Measurements from ENCODE around the gene NTRK3. TPM values are rescaled to one million over a fixed set of nuclear protein-coding genes. Genes with fewer than 3 reads are reported as not detected.

Gene NTRK3
- total RNA-seq, 1 donor from 2014 or later: 3.5 TPM

GRCh38 chr15:88019656-88020055 lies 236.9 kb downstream of the NTRK3 start:
- TF ChIP-seq CTCF (IDR thresholded peaks at IDR 0.05): no peak
- intact Hi-C loops (cut with DNase I): no loop called here
- Histone ChIP-seq H3K36me3 (no peaks in the 10 kb centered on the region), H3K9me3 (no peaks in the 10 kb centered on the region), H3K27me3 (ENCODE audit: low read depth) (no peaks in the 10 kb centered on the region), H3K27ac (no peak overlapping the region), H3K4me3 (no peak overlapping the region), H3K4me1 (no peaks in the 10 kb centered on the region)
- ATAC-seq (no peak), DNase-seq (no peak)

DNA sequence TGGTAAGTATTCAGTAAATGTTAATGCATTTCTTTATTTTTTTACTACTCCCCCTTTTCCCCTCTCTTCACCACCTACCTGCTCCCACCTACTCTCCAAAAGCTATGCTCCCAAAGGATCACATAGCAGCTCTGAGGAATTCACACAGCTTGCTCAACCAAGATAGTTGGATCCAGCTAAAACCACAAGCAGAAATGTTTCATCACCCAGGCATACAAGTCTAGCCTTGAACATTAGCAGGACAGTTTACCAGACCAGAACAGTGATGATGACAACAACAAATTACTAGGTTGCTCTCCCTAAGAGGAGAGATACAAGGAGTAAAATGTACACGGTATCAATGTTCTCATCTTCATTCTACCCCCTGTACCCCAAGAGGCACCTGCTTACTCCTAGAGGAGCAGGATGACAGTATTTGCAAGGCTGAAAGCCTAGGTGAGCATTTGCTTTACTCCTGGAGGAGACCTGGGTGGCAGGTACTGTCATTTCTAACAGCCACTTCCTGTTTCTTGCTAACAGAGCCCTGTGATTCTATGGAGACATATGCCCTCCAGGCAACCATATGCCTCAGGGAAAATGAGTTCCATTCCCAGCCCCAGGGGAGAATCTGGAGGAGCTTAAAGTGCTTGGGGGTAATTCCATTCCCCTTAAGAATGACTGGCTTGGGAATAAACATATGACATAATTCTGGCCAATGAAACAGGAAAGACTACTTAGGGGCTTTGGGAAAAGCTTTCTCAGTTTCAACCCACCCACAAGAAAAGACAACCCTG lies 237.5 kb downstream of the NTRK3 start:
- intact Hi-C loops (cut with DNase I): no loop called here
- Histone ChIP-seq H3K27me3 (ENCODE audit: low read depth) (no peaks in the 10 kb centered on the region), H3K4me3 (no peak overlapping the region), H3K4me1 (no peaks in the 10 kb centered on the region), H3K9me3 (no peaks in the 10 kb centered on the region), H3K27ac (no peak overlapping the region), H3K36me3 (no peaks in the 10 kb centered on the region)
- ATAC-seq (no peak), DNase-seq (no peak)
- no peak for TF ChIP-seq CTCF (IDR thresholded peaks at IDR 0.05)

DNA sequence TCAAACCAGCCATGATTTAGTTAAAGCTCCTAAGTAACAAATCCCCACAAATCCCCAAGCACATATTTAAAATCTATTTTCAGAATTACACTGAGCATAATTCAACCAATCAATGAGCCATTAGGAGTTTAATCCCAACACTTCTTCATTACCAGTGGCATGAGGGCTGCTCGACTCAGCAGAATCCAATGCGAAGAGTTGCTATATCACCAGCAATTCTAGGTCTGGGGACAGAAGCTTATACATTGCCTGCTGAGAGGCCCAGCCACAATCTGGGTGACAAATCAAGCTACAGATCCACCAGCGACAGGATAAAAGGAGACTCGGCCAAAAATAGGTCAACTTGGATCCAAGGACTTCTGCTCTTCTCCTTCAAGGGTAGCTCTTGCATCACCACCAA lies 238.8 kb downstream of the NTRK3 start:
- H3K27ac ChIP-seq: no peak overlapping the region
- no peaks in the 10 kb centered on the region for H3K27me3 ChIP-seq (ENCODE audit: low read depth)
- no peaks in the 10 kb centered on the region for H3K4me1 ChIP-seq
- H3K36me3 ChIP-seq: no peaks in the 10 kb centered on the region
- no peak overlapping the region for H3K4me3 ChIP-seq
- DNase-seq (no peak), ATAC-seq (no peak)
- no peak for TF ChIP-seq CTCF (IDR thresholded peaks at IDR 0.05)
- H3K9me3 ChIP-seq: no peaks in the 10 kb centered on the region
- intact Hi-C loops (cut with DNase I): no loop called here

DNA sequence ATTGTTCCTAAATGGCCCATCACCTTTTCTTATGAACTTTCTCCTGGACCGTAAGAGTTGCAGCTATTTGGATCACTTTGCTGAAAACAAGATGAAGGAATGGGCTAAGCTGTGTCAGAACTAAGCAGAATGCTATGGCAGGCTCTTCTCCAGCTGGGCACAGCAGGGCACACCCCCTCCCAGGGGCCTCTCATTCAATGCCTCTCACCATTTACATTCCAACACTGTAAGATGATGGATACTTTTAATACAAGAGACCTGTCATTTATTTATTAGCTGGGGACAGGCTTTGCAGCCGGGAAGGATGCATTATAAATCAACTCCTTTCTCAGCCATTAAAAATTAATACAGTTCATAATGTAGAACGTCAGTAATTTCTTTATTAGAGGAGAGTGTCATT lies 240.1 kb downstream of the NTRK3 start:
- no peak for ATAC-seq
- Histone ChIP-seq H3K4me1 (no peaks in the 10 kb centered on the region), H3K36me3 (no peaks in the 10 kb centered on the region), H3K27me3 (ENCODE audit: low read depth) (no peaks in the 10 kb centered on the region), H3K9me3 (no peaks in the 10 kb centered on the region), H3K27ac (no peak overlapping the region), H3K4me3 (no peak overlapping the region)
- intact Hi-C loops (cut with DNase I): no loop called here
- no peak for TF ChIP-seq CTCF (IDR thresholded peaks at IDR 0.05)
- DNase-seq: no peak

DNA sequence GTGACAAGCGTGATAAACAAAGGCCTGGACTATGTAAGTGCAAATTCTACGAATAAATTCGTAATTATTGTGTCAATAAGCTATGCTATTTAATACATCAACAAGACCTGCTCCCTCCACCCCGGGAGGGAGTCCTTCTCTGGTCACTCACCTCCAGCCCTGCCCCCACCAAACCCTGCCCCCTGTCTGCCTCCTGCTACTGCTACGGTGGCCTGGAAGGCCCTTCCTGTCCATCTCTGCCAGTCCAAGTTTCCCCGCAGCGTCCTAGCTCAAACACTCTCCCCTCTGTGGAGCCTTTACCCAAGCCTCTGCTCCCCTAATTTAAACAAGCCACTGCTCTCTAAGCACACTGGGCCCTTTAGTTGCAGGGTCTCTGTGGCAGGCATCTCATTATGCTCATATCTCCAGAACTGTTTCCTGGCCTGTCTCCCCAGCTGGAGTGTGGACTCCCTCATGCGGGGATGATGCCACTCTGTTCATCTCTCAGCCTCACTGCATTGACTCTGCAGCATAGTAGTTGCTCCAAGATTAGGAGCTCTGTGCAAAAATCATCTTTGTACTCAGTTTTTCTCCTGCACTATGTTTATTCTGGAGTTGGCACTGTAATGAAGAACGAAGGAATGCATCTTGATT lies 241.2 kb downstream of the NTRK3 start:
- Histone ChIP-seq H3K27ac (no peak overlapping the region), H3K27me3 (ENCODE audit: low read depth) (no peaks in the 10 kb centered on the region), H3K4me3 (no peak overlapping the region), H3K9me3 (no peaks in the 10 kb centered on the region), H3K36me3 (no peaks in the 10 kb centered on the region), H3K4me1 (no peaks in the 10 kb centered on the region)
- no peak for ATAC-seq
- no peak for DNase-seq
- TF ChIP-seq CTCF (IDR thresholded peaks at IDR 0.05): no peak
- intact Hi-C loops (cut with DNase I): no loop called here

Measured in lower lobe of right lung (tissue), 2 donors.